Measurements from ENCODE around the gene GARS1. TPM values are rescaled to one million over a fixed set of nuclear protein-coding genes. Genes with fewer than 3 reads are reported as not detected.
"Not testable (repeated sequence)": the region's sequence is repeated elsewhere in the genome, so short reads cannot be mapped to it uniquely, and the experiment has no call there.

The GARS1 gene
- total RNA-seq, 2 experiments from 2014 or later: 150 to 154 TPM

DNA sequence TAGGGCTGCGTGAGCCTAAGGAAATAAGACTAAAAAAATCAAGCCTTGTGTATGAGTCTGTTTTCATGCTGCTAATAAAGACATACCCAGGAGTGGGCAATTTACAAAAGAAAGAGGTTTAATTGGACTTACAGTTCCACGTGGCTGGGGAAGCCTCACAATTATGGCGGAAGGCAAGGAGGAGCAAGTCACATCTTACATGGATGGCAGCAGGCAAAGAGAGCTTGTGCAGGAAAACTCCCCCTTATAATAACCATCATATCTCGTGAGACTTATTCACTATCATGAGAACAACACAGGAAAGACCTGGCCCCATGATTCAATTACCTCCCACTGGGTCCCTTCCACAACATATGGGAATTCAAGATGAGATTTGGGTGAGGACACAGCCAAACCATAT is 7.1 kb upstream of the GARS1 start:
- H3K27ac Mint-ChIP-seq; H3K27me3 Mint-ChIP-seq; ATAC-seq (ENCODE audit: low read depth); POLR2A ChIA-PET; DNase-seq; H3K4me1 Mint-ChIP-seq; H3K4me3 Mint-ChIP-seq; H3K9me3 Mint-ChIP-seq: not testable (repeated sequence)
- peaks cover 40% of the 10 kb centered on the region for H3K36me3 Mint-ChIP-seq

GRCh38 chr7:30589111-30589510 is 5.6 kb upstream of the GARS1 start:
- Mint-ChIP-seq H3K4me3 (no peak overlapping the region), H3K36me3 (peaks cover 30% of the 10 kb centered on the region), H3K9me3 (peaks cover 5% of the 10 kb centered on the region), H3K27me3 (no peaks in the 10 kb centered on the region), H3K4me1 (peaks cover 10% of the 10 kb centered on the region), H3K27ac (no peak overlapping the region)
- DNase-seq (no peak), ATAC-seq (ENCODE audit: low read depth) (no peak)
- POLR2A ChIA-PET: no interaction called here

DNA sequence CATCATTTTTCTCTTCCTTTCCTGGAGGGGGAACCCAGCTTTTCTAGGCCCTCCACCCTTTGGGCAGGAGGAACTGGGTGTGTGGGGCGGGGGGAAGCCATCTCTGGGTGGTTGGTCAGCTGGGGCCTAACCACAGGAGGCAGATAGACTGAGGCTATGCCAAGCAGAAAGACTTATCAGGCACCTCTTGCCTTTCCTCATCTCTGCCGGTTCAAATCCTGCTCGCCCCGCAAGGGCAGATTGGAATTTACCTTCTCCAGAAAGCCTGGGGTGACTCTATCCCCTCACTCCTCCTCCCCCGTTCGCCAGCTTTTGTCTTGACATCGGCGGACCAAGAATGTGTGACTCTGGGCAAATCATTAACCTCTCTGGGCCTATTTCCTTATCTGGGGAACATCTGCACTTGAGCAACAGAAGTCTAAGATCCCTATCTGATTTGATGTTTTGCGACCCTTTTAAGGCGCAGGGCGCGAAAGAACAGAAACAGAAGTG is 584 bp upstream of the GARS1 start:
- peak; percentile 13 for ATAC-seq (ENCODE audit: low read depth)
- peaks cover under 1% of the 10 kb centered on the region for H3K9me3 Mint-ChIP-seq
- peaks cover 30% of the 10 kb centered on the region for H3K4me1 Mint-ChIP-seq
- peak overlapping the region; percentile 100 for H3K27ac Mint-ChIP-seq
- no peaks in the 10 kb centered on the region for H3K27me3 Mint-ChIP-seq
- H3K36me3 Mint-ChIP-seq: peaks cover 18% of the 10 kb centered on the region
- POLR2A ChIA-PET: interaction anchor here (0.9 to 1.5 kb wide), 6 partner anchors 14 to 1902 kb away, joined by 3 to 8 read pairs (median 3); partner anchors contain the start of gene AVL9
- H3K4me3 Mint-ChIP-seq: peak overlapping the region; percentile 100
- peak; percentile 61 for DNase-seq

DNA sequence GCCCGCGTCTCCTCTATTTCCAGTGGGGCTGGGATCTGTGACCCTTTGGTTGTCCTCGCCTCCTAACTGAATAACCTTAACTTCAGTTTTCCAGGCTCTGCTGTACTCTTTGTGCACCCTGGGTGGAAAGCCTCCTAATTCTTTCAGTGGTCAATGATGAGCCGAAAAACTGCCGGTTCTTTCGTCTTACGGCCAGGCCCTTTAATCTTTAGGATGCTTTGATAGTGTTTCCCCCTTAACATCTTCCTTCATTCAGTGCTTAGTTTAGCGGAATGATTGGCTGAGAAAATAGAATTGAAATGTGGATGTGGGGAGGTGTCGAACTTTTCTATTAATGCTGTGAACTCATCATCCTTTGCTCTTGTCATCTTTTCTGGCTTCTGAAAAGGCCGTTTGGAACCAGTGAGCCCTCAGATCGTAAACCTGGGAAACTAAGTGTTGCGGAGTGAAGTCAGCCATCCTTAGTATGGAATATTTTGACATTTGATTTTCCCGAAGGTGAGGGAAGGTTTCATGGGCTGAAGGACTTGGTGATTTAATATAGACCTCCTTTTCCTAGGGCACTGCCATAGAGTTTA is 847 bp downstream of the GARS1 start:
- Mint-ChIP-seq H3K36me3 (peaks cover 23% of the 10 kb centered on the region), H3K27me3 (no peaks in the 10 kb centered on the region), H3K9me3 (no peaks in the 10 kb centered on the region), H3K4me3 (peak overlapping the region; percentile 100), H3K27ac (peak overlapping the region; percentile 100), H3K4me1 (peaks cover 31% of the 10 kb centered on the region)
- POLR2A ChIA-PET: no interaction called here
- ATAC-seq (ENCODE audit: low read depth): no peak
- no peak for DNase-seq

DNA sequence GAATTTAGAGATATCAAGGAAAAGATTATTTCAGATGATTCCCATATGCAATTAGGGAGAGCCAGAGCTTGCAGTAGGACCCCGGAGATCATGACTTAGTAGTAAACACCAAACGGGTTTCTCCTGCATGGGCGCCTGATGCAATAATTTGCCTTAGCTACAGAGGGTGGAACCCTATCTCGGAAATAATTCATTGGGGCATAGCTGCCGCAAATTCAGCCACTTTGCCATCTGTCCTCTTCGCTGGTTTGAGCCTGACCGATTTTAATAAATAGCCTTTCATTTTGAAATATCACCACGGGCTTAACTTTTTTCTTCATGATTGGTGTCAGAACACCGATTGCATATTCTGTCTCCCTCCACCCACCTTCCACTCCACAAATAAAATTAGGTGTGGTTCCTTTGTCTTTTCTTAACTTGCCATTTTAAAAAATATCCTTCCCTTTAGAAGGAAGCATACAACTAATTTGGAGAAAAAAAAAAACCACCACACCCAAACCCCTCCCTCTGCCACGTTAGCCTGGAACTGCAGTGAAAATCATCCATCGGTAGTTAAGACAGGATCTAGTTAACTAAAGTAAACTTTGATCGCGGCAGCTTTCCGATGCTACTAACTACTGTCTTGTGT is 1.4 kb downstream of the GARS1 start:
- Mint-ChIP-seq H3K9me3 (no peaks in the 10 kb centered on the region), H3K4me3 (peak overlapping the region; percentile 100), H3K27ac (peak overlapping the region; percentile 100), H3K4me1 (peaks cover 31% of the 10 kb centered on the region), H3K36me3 (peaks cover 28% of the 10 kb centered on the region), H3K27me3 (no peaks in the 10 kb centered on the region)
- POLR2A ChIA-PET: no interaction called here
- no peak for DNase-seq
- ATAC-seq (ENCODE audit: low read depth): no peak

GRCh38 chr7:30596721-30597120 is 2.0 kb downstream of the GARS1 start:
- Mint-ChIP-seq H3K9me3 (no peaks in the 10 kb centered on the region), H3K27me3 (no peaks in the 10 kb centered on the region), H3K4me1 (peaks cover 31% of the 10 kb centered on the region), H3K4me3 (peak overlapping the region; percentile 100), H3K36me3 (peaks cover 32% of the 10 kb centered on the region), H3K27ac (peak overlapping the region; percentile 100)
- POLR2A ChIA-PET: no interaction called here
- ATAC-seq (ENCODE audit: low read depth) (no peak), DNase-seq (no peak)

DNA sequence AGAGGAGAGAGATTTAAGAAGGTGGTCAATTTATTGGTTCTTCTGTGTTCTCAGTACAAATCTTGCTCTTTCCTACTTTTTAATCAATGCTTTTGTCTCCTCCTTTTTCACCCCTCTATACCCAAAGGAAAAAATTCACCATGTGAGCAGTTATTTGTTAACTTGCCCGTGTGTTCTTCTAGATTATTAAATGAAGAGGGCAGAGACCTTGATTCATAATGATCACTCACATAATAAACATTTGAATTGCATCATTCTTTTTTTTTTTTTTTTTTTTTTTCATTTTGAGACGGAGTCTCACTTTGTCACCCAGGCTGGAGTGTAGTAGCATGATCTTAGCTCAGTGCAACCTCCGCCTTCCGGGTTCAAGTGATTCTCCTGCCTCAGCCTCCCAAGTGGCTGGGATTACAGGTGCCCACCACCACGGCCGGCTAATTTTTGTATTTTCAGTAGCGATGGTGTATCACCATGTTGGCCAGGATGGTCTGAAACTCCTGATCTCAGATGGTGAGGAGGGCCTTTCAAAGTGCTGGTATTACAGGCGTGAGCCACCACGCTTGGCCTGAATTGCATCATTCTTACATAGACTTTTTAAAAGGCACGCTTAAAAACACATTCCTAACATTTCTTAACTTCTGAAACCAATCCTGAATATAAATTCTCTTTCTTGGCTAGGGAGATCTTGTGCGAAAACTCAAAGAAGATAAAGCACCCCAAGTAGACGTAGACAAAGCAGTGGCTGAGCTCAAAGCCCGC is 3.6 kb downstream of the GARS1 start:
- H3K9me3 Mint-ChIP-seq: no peaks in the 10 kb centered on the region
- peak overlapping the region; percentile 66 for H3K27ac Mint-ChIP-seq
- H3K36me3 Mint-ChIP-seq: peaks cover 39% of the 10 kb centered on the region
- POLR2A ChIA-PET: interaction anchor here (0.7 kb wide), 1 partner anchor 127 kb away, joined by 3 read pairs; no protein-coding TSS in a partner anchor
- ATAC-seq (ENCODE audit: low read depth): no peak
- peaks cover 27% of the 10 kb centered on the region for H3K4me1 Mint-ChIP-seq
- H3K27me3 Mint-ChIP-seq: no peaks in the 10 kb centered on the region
- no peak for DNase-seq
- H3K4me3 Mint-ChIP-seq: no peak overlapping the region

DNA sequence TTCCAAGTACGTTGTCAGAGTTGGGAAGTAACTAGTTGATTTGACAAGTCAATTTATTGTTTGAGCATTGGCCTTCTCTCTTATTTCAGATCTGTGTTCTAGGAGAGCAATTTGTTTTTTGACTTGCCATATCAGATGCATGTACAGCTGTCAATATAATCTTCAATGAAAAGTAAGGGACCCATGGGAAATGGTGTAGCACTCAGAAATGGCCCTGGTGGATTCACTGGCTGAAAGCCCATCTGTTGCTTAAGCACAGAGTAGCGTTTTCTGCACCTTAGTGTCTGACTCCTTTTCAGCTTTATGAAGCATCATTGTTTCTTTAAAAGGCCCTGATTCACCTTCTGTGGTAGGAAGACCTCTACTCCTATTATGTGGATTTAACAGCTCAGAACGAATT is 10.2 kb downstream of the GARS1 start:
- Mint-ChIP-seq H3K9me3 (no peaks in the 10 kb centered on the region), H3K27ac (no peak overlapping the region), H3K36me3 (peaks cover 57% of the 10 kb centered on the region), H3K4me1 (peaks cover 16% of the 10 kb centered on the region), H3K4me3 (no peak overlapping the region), H3K27me3 (no peaks in the 10 kb centered on the region)
- ATAC-seq (ENCODE audit: low read depth) (no peak), DNase-seq (no peak)
- POLR2A ChIA-PET: interaction anchor here (0.9 kb wide), 1 partner anchor 15 kb away, joined by 5 read pairs; no protein-coding TSS in a partner anchor

DNA sequence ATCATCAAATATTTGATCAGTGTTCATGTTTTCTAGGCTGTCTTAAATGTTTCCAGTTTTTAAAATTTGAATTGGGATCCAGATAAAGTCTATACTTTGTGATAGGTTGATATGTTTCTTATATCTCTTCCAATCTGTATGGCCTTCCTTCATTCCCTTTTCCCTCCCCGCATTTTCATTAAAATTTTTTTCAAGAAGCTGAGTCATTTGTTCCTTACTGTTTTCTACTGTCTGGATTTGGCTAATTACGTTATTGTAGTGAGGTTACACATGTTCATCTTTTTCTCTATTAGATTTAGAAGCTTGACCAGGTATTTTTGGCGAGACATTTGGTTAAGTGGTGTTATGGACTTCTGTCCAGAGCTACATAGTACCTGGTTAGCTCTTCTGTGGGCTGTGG is 11.2 kb downstream of the GARS1 start:
- Mint-ChIP-seq H3K27ac (no peak overlapping the region), H3K4me1 (peaks cover 21% of the 10 kb centered on the region), H3K9me3 (no peaks in the 10 kb centered on the region), H3K4me3 (no peak overlapping the region), H3K27me3 (no peaks in the 10 kb centered on the region), H3K36me3 (peaks cover 56% of the 10 kb centered on the region)
- ATAC-seq (ENCODE audit: low read depth) (no peak), DNase-seq (no peak)
- POLR2A ChIA-PET: interaction anchor here (0.6 kb wide), 1 partner anchor 275 kb away, joined by 3 read pairs; no protein-coding TSS in a partner anchor

DNA sequence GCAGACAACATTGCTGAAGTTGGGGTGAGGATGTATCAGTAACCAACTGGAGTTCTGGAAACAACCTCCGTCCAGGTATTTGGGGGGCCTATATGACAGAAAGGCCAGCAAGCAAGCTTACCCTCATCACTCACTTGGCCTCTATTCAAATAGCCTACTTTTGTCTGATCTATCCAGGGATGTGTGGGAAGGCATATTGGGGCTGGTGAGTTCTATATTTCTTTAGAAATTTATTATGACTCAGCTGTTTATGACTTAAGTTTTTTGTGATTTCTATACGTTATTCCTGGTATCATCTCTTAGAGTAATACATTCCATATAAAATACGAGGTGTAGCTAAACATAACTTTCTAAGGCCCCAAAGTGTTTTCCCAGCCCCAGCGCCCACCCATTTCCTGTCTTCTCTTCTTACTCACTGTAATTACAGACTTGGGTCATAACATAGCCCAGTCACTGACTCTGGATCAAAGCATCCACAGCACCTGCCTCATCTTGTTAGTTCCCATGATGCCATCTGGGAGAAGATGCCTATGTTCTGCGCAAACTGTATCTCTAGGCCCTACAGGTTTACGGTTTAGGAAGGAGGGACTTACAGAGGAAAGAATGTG is 18.1 kb downstream of the GARS1 start:
- no peak for DNase-seq
- Mint-ChIP-seq H3K36me3 (peaks cover 58% of the 10 kb centered on the region), H3K4me3 (no peak overlapping the region), H3K9me3 (no peaks in the 10 kb centered on the region), H3K27ac (peak overlapping the region; percentile 55), H3K4me1 (peaks cover 24% of the 10 kb centered on the region), H3K27me3 (no peaks in the 10 kb centered on the region)
- ATAC-seq (ENCODE audit: low read depth): no peak
- POLR2A ChIA-PET: no interaction called here

DNA sequence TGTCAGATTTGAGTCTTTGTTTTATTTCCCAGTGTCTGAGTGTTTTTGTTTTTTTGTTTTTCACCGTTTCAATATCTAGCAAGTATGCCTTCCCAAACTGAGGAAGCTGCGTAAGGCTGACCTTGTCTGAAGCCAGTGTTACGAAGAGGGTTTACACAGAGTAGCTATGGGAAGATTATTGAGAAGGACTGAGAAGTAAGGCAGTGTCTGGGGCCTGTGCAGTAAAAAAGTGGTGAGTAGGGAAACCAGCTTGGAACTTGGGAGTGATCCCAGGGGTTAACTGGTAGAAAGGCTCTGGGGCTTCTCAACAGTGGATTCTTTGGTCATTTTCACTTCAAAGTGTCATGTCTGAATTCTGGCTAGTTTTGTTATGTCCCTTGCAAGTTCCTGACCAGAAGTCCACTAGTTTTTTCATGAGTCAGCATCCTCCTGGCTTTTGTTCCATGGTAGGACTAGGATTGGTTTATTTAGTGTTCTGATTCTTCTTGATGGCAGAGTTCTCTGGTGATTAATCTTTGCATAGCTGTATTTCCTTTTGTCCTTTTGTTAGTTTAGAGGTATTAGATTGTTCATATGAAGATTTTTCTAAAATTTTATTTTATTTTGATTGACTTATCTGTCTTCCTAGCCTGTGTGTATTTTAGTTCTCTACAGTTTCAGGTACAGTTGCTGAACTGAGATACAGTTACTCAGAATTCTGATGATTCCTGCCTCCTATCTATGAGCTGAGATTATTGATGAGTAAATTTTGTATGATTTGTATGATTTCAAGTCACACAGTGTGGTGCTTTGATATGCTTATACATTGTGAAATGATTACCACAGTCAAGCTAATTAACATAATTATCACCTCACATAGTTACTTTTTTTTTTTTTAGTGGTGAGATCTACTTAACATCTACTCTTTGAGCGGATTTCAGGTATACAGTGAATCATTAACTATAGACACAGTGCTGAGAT is 19.0 kb downstream of the GARS1 start:
- no peak overlapping the region for H3K4me3 Mint-ChIP-seq
- ATAC-seq (ENCODE audit: low read depth) (no peak), DNase-seq (no peak)
- H3K27me3 Mint-ChIP-seq: no peaks in the 10 kb centered on the region
- POLR2A ChIA-PET: interaction anchor here (0.6 kb wide), 1 partner anchor 20 kb away, joined by 3 read pairs; no protein-coding TSS in a partner anchor
- H3K36me3 Mint-ChIP-seq: peaks cover 53% of the 10 kb centered on the region
- H3K27ac Mint-ChIP-seq: no peak overlapping the region
- H3K4me1 Mint-ChIP-seq: peaks cover 24% of the 10 kb centered on the region
- H3K9me3 Mint-ChIP-seq: no peaks in the 10 kb centered on the region

- DNase-seq (no peak), ATAC-seq (ENCODE audit: low read depth) (no peak)
- Mint-ChIP-seq H3K27ac (no peak overlapping the region), H3K4me1 (peaks cover 16% of the 10 kb centered on the region), H3K9me3 (no peaks in the 10 kb centered on the region), H3K36me3 (peaks cover 47% of the 10 kb centered on the region), H3K4me3 (no peak overlapping the region), H3K27me3 (no peaks in the 10 kb centered on the region)
- POLR2A ChIA-PET: no interaction called here
Observed at GRCh38 chr7:30616318-30616717, 21.6 kb downstream of the GARS1 start.
